ENCODE data around the gene PCF11.

GRCh38 chr11:83172551-83172950, 15.6 kb downstream of the PCF11 start:
- no peak for TF ChIP-seq GMEB2 (CRISPR knock-in tag; IDR thresholded peaks at IDR 0.05; ENCODE audit: low read depth)
- no peak for TF ChIP-seq SMAD3 (CRISPR knock-in tag; IDR thresholded peaks at IDR 0.05)
- no peak for TF ChIP-seq TCF12 (IDR thresholded peaks at IDR 0.05)
- TF ChIP-seq TCF12 (CRISPR knock-in tag; IDR thresholded peaks at IDR 0.05), result no peak
- no peak for TF ChIP-seq ATF3 (CRISPR knock-in tag; IDR thresholded peaks at IDR 0.05)
- no peak for TF ChIP-seq NFRKB (IDR thresholded peaks at IDR 0.05)
- TF ChIP-seq SMC3 (IDR thresholded peaks at IDR 0.05; ENCODE audit: low read length), result no peak
- no peak for TF ChIP-seq HDAC2 (CRISPR knock-in tag; IDR thresholded peaks at IDR 0.05)
- TF ChIP-seq ZNF207 (IDR thresholded peaks at IDR 0.05; ENCODE audit: borderline replicate concordance), result no peak
- no peak for TF ChIP-seq YY1 (IDR thresholded peaks at IDR 0.05; ENCODE audit: insufficient read depth, insufficient replicate concordance, low read depth, low read length)
- no peak for TF ChIP-seq TEAD2 (CRISPR knock-in tag; IDR thresholded peaks at IDR 0.05)
- no peak for TF ChIP-seq NAIF1 (CRISPR knock-in tag; IDR thresholded peaks at IDR 0.05; ENCODE audit: borderline replicate concordance)
- no peak for TF ChIP-seq POLR2AphosphoS2 (IDR thresholded peaks at IDR 0.05; ENCODE audit: low read depth, low read length)
